H1 (cell line): ENCODE data around the gene YWHAQ. TPM values are rescaled to one million over a fixed set of nuclear protein-coding genes. Genes with fewer than 3 reads are reported as not detected.

ENCODE experiments used
- MAFK ChIP-seq: IDR thresholded peaks from 2 replicates; pipeline ENCODE4 v1.6.1; 2012; ENCODE audit warnings: low read depth, mild to moderate bottlenecking, improper control_type of control experiment, low read length
- SRF ChIP-seq: IDR thresholded peaks from 2 replicates; pipeline ENCODE4 v1.6.1; 2011; ENCODE audit warnings: mild to moderate bottlenecking, low read depth, low read length, moderate library complexity
- polyA plus RNA-seq, 7 experiments: library from polyadenylated mRNA; depleted of rRNA in 3 of 7; stranded (reverse) in 5 of 7; unstranded in 2 of 7; fragments of >200 nt in 5 of 7; fragments of 200-250 nt in 2 of 7; gene quantifications; 1 replicate in 5 of 7; 2 replicates in 1 of 7; 4 replicates in 1 of 7; pipeline versions ENCODE4 v1.2.1 to v1.2.3, GENCODE V29; 2011 to 2013; ENCODE audit warnings: missing spikeins in 2 of 7, mixed read lengths in 2 of 7
- total RNA-seq: library from RNA; stranded (reverse); fragmentation: NEBNext Ultra II Directional; extraction: Animal tissue kit (Norgen Biotek cat#: 25700); gene quantifications from 2 replicates; pipeline ENCODE4 v1.2.1, GENCODE V29; 2021

Gene YWHAQ
- total and polyA plus RNA-seq, 2 of the 8 experiments (the other 6 are each of a cell fraction or from before 2014, with no cell fraction given), result 244 to 480 TPM

DNA sequence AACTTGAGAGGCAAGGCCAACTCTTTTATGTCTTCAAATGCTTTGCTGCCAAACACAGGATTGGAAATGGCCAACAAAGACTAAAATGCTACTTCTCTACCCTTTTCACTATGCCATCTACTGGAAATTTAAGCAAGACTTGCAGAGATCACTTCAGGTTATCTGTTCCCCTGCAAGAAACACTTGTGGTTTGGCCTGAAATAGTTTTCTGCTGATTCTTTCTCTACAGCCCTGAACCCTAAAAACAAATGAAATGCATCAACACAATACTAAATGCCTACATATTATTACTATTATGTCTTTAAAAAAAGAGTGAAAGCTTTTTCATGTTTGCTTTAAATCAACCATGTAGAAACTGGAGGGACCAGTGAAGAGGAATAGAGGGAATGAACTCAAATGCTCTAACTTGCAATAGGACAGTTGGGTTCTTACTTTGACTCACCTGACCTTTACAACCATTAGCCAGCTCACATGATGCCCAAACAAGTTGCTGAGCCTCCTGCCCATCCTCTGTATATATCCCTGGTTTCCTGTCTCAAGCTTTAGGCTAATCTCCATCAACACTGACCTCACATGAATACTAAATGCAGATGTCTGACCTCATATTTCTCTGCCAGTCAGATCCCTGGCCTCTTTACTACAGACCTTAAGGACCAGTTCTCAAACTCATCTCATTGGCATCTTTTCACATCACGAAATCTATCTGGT lies 57.6 kb downstream of the YWHAQ start (continued):
- TF ChIP-seq SRF, result no peak
- TF ChIP-seq MAFK, result no peak
